HG02610 (cell line): ENCODE measurements around the gene DDAH1.

Experiments used
- ATAC-seq: cut with Tn5 transposase; IDR thresholded peaks from one replicate; pipeline ENCODE4 v1.9.1; 2021; ENCODE audit warnings: mild to moderate bottlenecking, moderate library complexity; ENCODE audit not compliant: unreplicated experiment

DDAH1 gene

DNA sequence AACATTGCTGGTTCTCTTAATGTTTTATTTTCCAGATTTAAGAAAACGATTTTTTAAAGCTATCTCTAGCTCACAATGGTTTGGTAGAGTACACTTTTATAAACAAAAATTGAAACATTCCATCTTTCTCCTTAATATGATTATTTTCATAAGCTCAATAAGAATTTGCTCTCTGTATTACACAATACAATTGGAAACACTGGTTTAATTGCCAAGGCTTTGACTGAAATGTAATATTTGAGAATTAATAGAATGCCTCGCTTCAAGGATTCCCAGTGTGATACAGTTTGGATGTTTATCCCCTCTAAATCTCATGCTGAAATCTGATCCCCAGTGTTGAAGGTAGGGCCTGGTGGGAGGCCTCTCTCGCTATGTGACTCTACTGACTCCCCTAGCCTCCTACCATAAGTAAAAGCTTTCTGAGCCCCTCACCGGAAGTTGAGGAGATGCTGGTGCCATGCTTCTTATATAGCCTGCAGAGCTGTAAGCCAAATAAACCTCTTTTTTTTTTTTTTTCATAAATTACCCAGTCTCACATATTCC, 67.4 kb downstream of the DDAH1 start:
- no peak for ATAC-seq

DNA sequence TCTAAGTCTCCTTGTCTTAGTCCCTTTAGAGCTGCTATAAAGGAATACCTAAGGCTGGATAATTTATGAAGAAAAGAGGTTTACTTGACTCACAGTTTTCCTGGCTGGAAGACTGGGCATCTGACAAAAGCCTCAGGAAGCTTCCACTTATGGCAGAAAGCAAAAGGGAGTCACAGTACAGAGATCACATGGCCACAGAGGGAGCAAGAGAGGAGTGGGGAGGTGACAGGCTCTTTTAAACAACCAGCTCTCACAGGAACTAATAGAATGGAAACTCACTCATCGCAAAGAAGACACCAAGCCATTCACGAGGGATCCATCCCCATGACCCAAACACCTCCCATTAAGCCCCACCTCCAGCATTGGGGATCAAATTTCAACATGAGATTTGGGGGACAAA, 68.8 kb downstream of the DDAH1 start:
- no peak for ATAC-seq

DNA sequence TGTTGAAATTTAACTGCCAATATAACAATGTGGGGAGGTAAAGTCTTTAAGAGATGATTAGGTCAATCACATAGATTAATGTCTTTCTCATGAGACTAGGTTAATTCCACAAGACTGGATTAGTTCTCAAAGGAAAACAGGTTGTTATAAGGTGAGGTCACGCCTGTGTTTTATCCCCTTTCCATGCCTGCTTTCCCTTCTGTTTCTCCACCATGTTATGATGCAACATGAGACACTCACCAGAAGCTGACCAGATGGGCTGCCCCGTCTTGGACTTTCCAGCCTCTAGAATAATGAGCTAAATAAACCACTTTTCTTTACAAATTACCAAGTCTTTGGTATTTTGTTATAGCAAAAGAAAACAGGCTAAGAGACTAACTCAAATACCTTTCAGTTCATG, 70.8 kb downstream of the DDAH1 start:
- ATAC-seq, result no peak

DNA sequence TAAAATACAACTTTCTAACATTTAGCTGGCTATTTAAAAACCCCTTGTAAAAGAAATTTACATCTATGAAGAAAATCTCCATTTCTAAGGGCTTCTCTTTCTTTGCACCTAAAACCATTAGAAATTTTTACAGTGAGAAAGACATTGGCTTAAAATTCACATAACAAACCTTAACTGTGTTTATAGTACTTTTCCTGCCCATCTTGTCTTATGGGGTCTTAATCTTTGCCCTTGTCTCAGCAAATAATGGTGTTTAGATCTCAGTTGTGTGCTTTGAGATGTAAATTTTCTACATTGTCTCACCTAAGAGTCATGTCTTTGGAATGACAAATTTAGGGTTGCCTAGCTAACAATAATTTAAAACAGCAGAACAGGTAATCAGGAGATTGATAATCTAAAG, 71.5 kb downstream of the DDAH1 start:
- no peak for ATAC-seq

DNA sequence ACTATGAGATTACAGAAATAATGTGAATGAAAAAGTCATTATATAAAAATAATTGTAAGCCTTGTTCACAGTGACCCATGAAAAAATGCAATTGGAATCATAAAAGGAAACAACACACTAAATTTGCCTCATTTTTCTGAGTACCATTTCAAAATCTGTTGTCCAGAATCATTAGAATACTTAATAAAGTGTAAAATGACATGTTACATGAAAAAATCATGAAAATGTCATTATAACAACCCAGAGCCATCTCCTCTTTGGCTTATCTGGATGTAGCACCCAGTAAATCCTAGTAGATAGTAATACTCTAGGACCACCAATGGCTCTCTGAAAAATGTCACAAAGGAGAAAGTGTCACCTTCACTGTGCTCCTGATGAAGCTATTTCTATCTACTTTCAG, 76.5 kb downstream of the DDAH1 start:
- ATAC-seq, result no peak

DNA sequence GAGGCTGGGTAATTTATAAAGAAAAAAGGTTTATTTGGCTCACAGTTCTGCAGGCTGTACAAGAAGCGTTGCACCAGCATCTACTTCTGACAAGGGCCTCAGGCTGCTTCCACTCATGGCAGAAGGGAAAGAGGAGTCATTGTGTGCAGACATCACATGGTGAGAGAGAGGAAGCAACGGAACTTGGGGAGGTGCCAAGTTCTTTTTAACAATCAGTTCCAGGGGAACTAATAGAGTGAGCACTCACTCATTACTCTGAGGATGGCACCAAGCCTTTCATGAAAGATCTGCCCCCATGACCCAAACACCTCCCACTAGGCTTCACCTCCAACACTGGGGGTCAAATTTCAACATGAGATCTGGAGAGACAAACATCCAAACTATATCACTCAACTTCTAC, 77.2 kb downstream of the DDAH1 start:
- ATAC-seq, result no peak

DNA sequence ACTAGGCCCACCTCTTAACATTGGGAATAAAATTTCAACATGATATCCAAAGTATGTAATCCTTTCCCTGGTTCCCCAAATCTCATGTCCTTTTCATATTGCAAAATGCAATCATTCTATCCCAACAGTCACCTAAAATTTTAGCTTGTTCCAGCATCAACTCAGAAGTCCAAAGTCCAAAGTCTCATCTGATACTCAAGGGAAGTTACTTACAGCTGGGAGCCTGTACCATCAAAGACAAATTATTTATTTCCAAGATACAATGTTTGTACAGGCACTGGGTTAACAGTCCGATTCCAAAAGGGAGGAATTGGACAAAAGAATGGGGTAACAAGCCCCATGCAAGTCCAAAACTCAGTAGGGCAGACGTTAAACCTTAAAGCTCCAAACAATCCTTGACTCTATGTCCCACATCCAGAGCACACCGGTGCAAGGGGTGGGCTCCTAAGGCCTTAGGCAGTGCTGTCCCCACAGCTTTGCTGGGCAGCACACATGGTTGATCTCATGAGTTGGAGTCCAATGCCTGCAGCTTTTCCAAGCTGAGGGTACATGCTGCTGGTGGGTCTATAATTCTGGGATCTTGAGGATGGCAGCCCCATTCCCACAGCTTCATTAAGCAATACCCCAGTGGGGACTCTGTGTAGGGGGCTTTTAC, 78.8 kb downstream of the DDAH1 start:
- no peak for ATAC-seq

DNA sequence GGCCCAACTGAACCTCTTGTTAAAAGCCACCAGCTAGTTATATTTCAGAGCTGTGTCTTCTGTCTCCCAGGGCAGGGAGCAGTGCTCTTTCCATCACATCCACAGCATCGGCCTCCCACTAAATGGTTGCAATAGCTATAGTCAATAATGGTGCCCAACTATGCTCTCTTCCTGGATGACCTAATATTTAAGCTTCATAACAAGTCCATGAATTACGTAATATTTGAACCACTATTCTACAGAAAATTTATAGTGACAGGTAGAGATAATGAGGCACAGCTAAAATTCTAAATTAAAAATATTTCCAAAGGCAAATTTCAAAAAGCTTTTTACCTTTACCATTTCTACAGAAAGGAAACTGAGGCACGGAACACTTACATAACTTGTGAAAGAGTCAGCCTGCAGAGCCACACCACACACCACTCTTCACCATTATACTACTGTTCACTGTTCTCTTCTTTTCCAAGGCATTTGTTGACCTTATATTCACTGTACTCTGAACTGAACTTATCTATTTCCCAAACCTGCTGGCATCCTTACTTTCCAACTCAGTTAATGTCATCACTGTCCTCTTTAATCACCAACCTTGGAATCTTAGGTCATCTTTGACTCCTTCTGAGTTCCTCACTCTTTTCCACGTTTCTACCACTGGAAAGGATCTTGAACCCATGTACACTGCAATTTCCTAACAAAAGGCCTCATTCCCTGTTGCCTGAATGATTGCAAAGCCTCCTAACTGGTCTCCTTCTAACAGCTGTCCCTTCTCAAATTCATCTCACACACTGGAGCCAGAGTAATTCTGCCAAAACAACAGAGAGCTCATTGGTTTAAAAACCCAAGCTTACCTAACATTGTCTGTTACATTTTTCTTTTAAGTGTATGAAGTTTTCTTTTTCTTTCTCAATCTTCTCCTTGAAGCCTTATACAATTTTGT, 85.5 kb downstream of the DDAH1 start:
- no peak for ATAC-seq

DNA sequence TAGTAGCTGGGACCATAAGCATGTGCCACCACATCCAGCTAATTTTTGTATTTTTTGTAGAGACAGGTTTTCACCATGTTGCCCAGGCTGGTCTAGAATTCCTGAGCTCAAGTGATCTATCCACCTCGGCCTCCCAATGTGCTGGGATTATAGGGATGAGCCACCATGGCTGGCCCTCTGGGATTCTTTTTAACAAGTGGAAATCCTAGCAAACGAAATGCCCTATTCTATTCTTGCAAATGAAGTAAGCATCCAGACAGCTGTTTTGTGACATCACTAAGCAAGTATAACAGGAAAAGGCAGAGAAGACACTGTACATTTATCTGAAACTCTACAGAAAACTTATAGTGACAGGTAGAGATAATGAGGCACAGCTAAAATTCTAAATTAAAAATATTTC, 86.4 kb downstream of the DDAH1 start:
- no peak for ATAC-seq

DNA sequence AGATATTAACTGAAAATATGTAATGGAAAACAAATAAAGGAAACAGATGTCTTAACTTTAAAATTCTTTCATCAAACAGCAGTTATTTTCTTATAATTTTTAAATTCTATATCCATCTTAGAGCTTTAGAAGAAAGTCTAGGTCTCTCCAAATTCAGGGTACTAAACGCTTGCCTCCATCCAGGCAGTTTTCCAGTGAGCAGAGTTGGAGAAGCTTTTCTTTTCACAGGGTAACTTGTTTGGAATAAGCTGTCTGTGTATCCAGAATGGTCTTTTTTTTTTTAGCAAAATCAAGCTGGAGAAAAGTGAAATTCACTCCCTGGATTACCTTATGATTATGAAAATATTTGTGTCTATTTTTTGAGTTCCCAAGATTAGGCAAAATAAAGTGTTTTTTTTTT, 88.6 kb downstream of the DDAH1 start:
- no peak for ATAC-seq

DNA sequence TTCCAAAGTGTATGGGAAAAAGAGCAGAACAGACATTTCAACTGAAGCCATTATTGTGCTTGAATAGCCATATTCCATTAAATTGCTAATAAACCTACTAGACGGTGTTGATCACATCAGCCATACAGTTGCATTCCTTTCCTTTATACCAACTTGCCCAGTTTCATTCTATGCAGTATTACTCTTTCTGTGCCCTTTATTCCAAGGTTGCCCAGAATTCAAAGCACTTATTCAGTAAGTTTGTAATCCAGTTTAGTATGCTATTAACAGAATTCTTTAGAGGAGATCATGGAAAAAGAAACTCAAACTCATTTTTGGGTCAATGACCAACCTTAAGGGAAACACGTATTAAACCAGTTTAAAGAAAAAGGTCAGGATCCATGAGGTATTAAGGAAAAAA, 89.5 kb downstream of the DDAH1 start:
- ATAC-seq, result no peak

DNA sequence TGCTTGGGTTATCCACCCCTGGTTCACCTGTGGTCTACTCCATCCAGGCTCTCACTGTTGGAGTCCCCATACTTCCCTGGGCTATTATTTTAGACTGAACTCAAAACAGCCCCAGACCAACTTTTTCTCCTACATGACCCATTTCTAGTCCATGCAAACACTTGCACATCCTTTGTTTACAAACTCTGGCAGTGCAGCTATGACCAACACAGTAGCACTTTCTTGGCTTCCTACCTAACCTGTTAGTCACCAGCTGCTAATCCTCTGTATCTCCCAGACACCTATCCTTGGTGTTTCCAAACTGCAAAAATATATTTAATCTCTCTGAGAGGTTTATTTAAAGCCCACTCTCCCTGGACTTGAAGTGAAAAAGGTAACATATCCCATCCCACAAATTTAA, 90.8 kb downstream of the DDAH1 start:
- ATAC-seq, result no peak

DNA sequence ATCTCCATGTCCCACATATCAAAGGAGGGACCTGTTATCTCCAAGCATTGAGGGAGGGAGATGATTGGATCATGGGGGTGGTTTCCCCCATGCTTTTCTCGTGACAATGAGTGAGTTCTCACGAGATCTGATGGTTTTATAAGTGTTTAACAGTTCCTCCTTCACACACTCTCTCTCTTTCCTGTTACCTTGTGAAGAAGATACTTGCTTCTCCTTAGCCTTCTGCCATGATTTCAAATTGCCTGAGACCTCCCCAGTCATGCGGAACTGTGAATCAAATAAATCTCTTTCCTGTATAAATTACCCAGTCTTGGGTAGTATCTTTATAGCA, 91.6 kb downstream of the DDAH1 start:
- ATAC-seq, result no peak

DNA sequence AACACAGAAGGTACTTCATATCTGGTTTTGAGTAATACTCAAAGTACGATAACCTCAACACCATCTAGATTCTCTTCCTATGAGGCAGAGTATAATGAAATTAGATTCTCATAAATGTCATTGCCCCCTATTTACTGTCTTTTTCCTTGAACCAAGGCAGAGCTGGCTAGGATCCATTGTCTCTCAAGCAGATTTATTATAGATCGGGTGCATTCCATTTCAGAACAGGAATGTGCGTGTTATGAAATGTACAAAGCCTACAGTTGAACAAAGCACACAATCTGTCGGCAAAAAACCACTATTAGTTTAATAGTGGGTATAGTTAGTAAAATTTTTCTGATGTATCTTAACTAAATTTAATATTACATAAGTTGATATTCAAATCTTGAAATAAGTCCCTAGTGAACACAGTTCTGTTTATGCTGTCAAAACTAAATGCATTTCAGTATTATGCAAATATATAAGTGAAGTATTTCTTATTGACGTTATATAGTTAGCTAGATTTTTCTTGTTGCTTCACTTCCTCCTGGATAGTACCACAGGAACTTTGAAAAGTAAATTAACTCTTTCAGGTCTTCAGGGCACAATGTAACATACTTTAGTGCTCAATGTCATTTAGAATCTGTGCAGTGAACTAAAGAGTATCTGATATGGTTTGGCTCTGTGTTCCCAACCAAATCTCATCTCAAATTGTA, 92.1 kb downstream of the DDAH1 start:
- no peak for ATAC-seq

DNA sequence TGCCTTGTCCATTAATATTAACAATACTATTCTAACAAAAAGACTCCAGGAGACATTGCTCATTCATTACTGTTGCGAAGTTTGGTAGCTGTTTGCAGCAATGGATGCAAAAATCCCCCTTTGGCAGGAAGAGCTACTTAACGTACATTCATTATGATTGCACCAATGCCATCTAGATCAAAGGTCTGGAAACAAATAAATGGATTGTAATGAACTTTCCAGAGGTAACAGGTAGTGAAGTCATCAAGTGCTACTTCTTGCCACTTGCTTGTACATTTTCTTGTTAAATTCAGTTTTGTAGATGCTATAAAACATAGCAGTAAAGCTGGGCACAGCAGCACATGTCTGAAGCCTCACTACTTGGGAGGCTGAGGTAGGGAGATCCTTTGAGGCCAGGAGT, 93.9 kb downstream of the DDAH1 start:
- no peak for ATAC-seq

DNA sequence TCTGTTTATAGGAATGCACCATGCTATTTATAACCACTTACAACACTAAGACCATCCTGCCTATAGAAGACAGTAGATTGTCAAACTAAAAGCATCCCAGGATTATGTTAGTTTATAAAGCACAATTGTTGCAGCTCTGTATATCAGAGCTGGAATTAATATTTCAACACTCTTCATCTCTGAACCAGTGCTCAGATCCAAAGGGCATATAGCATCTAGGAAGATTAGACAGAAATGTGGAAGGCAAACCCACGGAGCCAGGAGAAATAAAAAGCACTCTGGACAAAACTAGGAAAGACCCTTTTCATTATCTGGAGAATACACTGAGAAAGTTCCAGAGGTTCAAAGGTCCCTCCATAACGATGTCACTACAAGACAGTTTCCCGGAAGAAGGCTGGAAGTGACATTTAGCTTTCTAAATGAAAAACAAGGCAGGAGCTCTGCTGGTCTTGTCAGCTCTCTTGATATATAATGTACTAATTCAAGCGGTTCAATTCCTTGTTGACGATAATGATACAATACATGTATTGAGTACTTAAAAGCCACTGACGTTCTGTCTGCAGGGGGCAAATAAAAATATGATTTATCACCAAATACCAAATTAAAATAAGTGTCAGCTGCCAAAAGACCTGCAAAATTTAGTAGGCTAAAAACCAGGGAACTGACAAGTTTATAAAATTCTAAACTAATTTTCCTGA, 96.7 kb downstream of the DDAH1 start:
- no peak for ATAC-seq

DNA sequence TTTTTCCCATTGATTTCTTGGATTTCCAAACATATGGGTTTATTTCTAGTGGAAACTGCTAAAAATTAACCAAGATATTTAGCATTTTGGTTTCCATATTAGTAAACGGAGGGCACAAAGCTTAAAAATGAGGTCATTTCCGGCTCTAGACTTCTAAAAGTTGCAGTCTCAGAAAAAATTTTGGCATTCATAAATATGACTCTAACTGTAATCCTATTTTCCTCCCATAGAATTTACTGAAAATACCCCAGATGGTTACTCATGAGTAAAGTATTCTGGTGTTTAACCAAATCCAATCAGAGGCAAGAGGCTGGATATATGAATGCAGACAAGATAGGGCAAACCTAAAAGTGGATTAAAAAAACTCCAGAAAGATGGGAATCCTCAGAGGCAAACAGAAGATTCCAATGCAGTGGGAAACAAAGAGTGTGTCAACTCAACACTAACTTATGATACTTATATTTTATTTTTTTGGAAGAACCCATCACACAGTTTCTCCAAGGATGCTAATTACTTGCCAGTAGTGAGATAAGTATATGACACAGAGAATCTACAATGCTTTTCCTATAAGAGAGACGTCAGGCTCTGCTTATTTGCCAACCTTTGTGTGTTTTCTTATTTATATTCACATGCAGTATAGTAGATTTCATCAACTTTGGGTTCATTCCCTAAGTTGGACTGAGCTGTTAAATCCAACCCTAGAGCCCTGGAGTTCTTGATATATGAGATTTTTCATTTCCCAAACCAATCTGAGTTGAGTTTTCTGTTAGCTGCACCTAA, 98.4 kb downstream of the DDAH1 start:
- no peak for ATAC-seq

DNA sequence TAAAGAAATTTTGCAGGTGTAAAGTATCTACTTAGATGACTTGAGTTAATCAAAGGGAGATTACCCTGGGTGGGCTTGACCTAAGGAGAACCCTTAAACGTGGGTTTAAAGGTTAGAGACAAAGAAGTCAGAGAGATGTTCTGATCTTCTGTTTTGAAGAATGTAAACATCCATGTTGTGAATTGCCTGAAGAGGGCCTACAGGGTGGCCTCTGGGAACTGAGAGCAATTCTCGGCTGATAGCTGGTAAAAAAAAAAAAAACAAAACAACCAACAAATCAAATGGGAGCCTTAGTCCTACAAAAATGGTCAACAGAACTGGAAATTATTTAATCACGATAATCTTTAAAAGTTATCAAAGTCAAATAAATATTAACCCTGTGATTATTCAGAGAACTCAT, 99.1 kb downstream of the DDAH1 start:
- ATAC-seq, result no peak

DNA sequence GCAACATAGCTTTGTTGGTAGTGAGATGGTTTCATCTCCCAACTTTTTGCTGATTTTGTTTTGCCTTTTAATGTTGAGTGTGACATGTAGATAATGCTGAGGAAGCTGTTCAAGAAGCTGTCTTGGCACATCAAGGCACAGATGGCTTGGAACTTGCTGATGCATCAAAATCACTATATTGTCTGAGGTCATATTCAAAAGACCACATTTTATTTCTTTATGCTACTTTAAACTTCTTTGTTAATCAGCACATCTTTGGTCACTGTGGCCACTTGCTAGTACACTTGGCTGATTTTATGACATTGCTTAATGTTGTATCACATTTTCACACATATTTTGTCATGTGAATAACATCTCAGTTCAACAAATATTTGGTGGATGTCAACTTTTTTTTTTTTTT, 101.4 kb downstream of the DDAH1 start:
- no peak for ATAC-seq

DNA sequence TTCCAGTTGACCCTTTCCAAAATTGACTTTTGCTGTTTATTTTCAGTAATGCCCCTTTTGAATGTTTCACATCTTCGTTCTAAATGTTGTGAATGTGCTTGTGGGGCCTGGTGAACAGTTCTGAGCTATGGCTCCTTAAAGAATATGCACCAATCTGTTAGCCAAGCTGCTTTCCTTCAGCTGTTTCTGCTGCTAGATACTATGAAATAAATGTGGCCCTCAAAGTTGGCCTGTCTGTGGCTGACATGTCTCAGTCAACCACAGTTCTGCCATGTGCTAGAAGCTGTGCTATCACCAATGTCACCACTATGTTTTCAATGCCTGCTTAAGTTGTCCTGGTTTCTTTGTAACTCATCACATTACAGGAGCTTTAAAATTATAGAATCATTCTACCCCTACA, 101.9 kb downstream of the DDAH1 start:
- no peak for ATAC-seq
